GM23248 (cell line): ENCODE measurements around the gene PHYKPL.

Source experiments
- EZH2 ChIP-seq: fragments of 200-600 bp; sonication (generic); IDR thresholded peaks from 2 replicates; pipeline ENCODE4 v1.6.1; 2018; ENCODE audit warnings: antibody characterized with exemption, mild to moderate bottlenecking; ENCODE audit not compliant: insufficient read depth, poor library complexity, severe bottlenecking
- EZH2phosphoT487 ChIP-seq: fragments of 200-600 bp; sonication (generic); IDR thresholded peaks from 2 replicates; pipeline ENCODE4 v1.6.1; 2018; ENCODE audit warnings: antibody characterized with exemption, moderate library complexity, mild to moderate bottlenecking, low read depth; ENCODE audit not compliant: insufficient read depth

DNA sequence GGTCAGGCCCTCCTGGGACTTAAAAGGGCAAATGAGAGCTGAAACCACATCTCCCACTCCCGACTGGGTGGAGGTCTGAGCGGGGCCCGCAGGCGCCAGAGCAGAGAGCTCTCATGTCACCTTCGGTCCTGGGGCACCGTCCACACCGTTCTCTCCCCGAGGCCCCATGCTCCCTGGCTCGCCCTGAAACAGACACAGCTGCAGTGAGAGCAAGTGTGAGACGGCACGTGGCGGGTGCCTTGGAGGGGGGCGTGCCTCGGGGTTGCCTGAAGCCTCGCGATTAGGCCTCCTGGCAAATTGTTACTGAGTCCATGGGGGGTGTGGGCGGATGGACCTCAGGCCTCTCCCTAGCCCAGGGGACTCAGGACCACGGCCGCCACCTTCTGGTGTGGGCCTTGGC is 24.1 kb upstream of the PHYKPL start:
- no peak for TF ChIP-seq EZH2
- TF ChIP-seq EZH2phosphoT487: no peak
